SJSA1 (cell line): Measurements from ENCODE around the gene TASP1. TPM values are rescaled to one million over a fixed set of nuclear protein-coding genes. Genes with fewer than 3 reads are reported as not detected.

Experiments used
- total RNA-seq: library from RNA; depleted of rRNA; stranded (reverse); fragments of >200 nt; shearing (Covaris generic); gene quantifications from 2 replicates; pipeline ENCODE4 v1.2.3, GENCODE V29; 2014; rRNA removed

The TASP1 gene
- total RNA-seq, 1 experiment from 2014 or later, result 11.3 TPM

Other genes starting within 250 kb of the TASP1 start
- 20.5 and 28.6 TPM in 2 replicates for gene ESF1, start 146.0 kb upstream of the TASP1 start, total RNA-seq
- gene NDUFAF5, start 146.1 kb upstream of the TASP1 start, total RNA-seq, result 40.0 and 65.0 TPM in 2 replicates